Measurements from ENCODE around the gene STAT5A.

DNA sequence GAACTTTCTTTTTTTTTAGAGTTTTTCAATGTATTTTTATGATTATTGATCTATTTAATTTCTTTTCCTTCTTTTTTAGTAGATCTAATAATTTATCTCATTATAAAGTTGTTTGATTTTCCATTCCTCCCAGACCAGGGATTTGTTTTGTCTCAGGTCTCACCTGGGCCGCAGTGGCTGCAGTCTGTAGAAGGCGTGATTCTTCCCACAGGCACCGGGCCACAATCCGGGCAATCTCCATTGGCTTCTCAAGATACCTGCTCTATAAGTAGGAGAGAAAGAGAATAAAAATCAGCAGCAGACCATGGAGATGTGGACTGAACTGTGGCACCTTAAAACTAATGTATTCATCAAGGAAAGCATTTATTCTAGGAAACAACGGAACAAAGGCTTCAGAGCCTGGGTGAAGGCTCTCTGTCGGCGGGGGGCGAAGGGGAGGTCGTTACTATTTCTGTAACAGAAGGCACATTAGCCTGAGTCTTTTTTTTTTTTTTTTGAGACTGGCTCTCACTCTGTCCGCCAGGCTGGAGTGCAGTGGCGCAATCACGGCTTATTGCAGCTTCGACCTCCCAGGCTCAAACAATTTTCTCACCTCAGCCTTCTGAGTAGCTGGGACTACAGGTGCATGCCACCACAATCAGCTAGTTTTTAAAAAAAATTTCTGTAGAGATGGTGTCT lies 57.2 kb downstream of the STAT5A start:
- TF ChIP-seq, protein P1, sequence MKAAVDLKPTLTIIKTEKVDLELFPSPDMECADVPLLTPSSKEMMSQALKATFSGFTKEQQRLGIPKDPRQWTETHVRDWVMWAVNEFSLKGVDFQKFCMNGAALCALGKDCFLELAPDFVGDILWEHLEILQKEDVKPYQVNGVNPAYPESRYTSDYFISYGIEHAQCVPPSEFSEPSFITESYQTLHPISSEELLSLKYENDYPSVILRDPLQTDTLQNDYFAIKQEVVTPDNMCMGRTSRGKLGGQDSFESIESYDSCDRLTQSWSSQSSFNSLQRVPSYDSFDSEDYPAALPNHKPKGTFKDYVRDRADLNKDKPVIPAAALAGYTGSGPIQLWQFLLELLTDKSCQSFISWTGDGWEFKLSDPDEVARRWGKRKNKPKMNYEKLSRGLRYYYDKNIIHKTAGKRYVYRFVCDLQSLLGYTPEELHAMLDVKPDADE (conservative IDR thresholded peaks at IDR 0.05; ENCODE audit: control insufficient read depth, low read depth, low read length): no peak
- TF ChIP-seq TOE1 (IDR thresholded peaks at IDR 0.05; ENCODE audit: borderline replicate concordance) (no peak), TOE1 (CRISPR knock-in tag; IDR thresholded peaks at IDR 0.05; ENCODE audit: borderline replicate concordance, low read depth) (no peak), SMAD1 (IDR thresholded peaks at IDR 0.05; ENCODE audit: low read depth, low read length, partially characterized antibody) (no peak), EZH2 (IDR thresholded peaks at IDR 0.05; ENCODE audit: borderline replicate concordance, low read depth, low read length) (no peak), SMARCB1 (IDR thresholded peaks at IDR 0.05; ENCODE audit: insufficient read length, low read depth) (no peak), MYC (IDR thresholded peaks at IDR 0.05; ENCODE audit: low read depth, low read length) (no peak), MYC (CRISPR knock-in tag; IDR thresholded peaks at IDR 0.05; ENCODE audit: borderline replicate concordance, low read depth) (no peak), ZNF140 (CRISPR knock-in tag; IDR thresholded peaks at IDR 0.05) (no peak), CHD2 (IDR thresholded peaks at IDR 0.05; ENCODE audit: low read depth, low read length) (no peak), HDAC1 (IDR thresholded peaks at IDR 0.05) (no peak), ZMIZ1 (IDR thresholded peaks at IDR 0.05; ENCODE audit: low read depth in 2 of 2, low read length in 2 of 2) (no peak)
- TF ChIP-seq, protein P2, sequence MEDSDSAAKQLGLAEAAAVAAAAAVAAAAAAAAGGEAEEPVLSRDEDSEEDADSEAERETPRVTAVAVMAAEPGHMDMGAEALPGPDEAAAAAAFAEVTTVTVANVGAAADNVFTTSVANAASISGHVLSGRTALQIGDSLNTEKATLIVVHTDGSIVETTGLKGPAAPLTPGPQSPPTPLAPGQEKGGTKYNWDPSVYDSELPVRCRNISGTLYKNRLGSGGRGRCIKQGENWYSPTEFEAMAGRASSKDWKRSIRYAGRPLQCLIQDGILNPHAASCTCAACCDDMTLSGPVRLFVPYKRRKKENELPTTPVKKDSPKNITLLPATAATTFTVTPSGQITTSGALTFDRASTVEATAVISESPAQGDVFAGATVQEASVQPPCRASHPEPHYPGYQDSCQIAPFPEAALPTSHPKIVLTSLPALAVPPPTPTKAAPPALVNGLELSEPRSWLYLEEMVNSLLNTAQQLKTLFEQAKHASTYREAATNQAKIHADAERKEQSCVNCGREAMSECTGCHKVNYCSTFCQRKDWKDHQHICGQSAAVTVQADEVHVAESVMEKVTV (CRISPR knock-in tag; IDR thresholded peaks at IDR 0.05): no peak

Data from K562 (cell line).